KG1 (cell line): ENCODE data around the gene GARIN5B.
"Not testable (repeated sequence)": the region's sequence is repeated elsewhere in the genome, so short reads cannot be mapped to it uniquely, and the experiment has no call there.

Source experiments
- DNase-seq: peaks from one replicate; lab custom pipeline; 2025; lab: John Stamatoyannopoulos, UW

The GARIN5B gene

DNA sequence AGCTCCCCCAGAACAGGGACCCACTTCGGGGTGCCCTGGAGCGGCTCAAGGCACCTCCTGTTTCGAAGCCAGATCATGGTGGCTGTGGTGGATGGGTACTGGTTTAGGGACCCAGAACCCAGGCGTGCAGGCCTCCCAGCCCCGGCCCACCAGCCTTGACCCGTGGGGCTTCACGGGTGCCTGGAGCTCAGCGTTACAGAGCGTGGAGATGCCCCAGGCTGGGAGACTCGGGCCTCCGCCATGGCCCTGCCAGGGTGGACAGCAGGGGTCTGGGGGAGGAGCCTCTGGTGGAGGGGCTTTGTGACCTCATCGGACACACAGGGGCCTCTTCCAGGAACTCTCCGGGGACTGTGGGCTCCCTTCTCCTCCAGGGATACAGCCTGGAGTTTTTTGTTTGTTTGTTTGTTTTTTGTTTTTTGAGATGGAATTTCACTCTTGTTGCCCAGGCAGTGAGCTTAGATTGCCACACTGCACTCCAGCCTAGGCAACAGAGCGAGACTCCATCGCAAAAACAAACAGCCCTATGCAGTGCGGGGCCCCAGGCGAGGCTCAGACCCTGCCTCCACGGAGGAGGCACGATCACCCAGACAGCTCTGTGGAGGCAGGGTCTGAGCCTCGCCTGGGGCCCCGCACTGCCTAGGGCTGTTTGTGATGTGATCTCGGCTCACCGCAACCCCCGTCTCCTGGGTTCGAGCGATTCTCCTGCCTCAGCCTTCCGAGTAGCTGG lies at the start of gene GARIN5B:
Gene GARIN5B (minus strand): TSS at position 271 of the 727 bp plus-strand sequence. CDS start 194 bp downstream, at position 77.
- no peak for DNase-seq

DNA sequence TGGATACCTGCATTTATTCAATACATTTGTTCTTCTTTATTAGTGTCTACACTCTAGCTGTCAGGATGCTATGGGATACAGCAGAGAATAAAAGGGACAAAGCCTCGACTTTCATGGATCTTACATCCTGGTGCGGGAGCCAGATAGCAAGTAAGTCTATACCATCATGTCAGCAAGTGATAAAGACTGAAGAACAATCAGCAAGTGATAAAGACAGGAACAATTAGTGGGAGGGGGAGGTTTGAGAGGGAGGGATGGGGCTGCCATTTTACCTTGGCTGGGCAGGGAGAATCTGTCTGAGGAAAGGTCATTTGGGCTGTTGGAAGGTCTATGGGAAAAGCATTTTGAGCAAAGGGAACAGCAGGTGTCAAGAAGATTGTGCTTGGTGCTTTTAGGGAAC lies 47.1 kb upstream of the GARIN5B start:
- no peak for DNase-seq

DNA sequence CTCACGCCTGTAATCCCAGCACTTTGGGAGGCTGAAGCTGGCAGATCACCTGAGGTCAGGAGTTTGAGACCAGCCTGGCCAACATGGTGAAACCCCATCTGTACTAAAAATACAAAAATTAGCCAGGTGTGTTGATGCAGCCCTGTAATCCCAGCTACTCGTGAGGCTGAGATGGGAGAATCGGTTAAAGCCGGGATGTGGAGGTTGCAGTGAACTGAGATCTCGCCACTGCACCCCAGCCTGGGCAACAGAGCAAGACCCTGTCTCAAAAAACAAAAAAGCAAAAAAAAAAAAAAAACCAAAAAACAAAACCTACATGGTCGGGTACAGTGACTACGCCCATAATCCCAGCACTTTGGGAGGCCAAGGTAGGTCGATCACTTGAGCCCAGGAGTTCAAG lies 46.1 kb upstream of the GARIN5B start:
- not testable (repeated sequence) for DNase-seq

DNA sequence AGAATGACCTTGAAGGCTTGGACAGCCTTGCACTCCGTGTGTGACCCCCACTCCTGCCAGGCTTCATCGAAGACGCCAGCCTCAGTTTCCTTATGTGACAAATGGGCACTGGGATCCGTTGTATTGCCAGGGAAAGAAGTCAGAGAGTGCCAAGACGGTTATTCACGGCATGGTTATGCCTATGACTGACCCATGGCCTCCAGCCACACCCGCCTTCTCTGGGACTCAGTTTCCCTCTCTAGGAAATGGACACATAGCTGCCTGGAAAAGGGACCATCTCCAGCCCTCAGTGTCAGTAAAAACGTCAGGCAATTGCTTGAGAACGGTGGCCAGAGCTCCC lies 45.4 kb upstream of the GARIN5B start:
- DNase-seq: no peak

- DNase-seq: peak; percentile 100
These were observed 44.9 kb upstream of the GARIN5B start for GRCh38 chr19:55407800-55408532.

GRCh38 chr19:55407550-55407799 lies 44.4 kb upstream of the GARIN5B start, which contains the start of gene UBE2S:
Gene UBE2S, minus strand, starts transcription at chr19:55407788. Its CDS starts 199 bp downstream, at chr19:55407589.
- not testable (repeated sequence) for DNase-seq

DNA sequence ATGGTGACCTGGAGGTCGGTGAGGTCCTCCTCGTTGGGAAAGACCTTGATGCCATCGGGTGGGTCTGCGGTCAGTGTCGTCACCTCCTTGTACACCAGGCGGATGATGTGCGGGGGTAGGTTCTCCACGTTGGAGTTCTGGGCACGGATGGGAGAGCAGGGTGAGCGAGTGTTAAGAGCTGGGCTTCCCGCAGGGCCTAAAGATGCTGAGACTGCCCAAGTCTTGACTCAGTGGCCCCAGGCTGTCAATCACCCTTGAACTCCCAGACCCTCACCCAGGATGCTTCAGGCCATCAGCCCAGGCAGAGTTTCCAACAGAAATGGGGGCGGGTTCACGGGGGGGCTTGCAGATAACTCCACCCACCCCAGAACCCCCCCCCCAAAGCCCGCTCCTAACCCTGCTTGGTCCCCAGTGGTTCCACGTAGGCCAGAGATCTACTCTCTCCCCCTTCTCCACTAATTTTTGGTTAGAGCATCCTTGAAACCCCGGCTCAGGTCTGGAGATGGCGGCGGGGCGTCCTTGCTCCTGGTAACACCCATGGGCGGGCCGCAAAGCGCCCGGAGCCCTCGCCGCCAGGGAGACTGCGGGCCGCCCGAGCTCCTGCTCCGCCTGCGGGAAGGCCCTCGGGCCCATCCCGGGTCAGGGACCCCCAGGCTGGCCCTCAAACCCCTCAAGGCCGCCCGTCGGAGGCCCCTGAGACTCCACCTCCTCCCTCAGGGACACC lies 43.9 kb upstream of the GARIN5B start:
- DNase-seq: no peak

DNA sequence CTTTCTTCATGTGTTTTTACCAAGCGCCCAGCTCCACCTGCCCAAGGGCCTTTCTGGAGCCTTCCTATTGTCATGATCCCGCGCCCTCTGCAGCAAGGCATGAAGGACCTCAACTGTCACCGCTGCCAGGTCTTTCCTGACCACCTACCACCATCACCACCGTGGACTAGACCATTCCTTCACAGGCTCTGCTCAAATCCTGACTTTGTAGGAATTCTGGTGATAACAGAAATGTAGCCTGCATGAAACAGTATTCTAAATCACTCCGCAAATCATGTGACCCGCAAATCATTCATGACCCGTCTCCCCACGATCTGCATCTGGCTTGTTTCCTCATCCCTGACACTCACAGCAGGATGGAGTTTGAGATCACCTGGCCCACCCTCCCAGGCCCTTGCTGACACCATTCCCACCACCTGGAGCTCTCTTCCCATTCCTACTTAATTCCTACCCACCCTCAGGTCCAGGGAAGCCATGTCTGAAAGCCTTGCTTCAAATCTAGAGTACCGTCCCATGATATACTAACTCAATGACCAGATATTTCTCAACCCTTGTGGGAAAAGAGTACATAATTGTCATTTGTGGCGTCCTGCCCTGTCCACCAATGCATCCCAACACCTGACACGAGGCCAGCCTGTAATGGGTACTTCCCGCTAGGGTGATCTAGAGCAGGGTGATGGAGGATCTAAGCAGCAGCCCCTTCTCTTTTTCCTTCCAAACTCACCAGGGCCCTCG lies 43.2 kb upstream of the GARIN5B start:
- no peak for DNase-seq

DNA sequence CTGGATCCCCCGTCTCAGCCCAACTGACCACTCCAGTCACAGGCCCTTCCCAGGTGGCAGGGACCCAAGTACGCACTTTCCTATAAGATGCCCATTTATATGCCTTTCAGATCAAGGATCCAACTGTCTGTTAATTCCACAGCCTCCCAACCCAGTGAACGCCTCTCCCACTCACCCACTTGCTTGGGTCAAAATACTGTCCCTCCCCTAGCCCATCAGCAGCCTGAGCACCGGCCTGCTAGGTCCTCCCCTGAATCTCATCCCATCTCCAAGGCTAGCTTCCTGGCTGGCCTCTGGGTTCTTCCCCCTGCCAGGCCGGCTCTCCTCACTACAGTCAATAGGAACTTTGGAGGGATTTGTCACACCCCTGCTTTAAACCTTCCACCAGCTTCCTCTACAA lies 42.6 kb upstream of the GARIN5B start:
- no peak for DNase-seq

DNA sequence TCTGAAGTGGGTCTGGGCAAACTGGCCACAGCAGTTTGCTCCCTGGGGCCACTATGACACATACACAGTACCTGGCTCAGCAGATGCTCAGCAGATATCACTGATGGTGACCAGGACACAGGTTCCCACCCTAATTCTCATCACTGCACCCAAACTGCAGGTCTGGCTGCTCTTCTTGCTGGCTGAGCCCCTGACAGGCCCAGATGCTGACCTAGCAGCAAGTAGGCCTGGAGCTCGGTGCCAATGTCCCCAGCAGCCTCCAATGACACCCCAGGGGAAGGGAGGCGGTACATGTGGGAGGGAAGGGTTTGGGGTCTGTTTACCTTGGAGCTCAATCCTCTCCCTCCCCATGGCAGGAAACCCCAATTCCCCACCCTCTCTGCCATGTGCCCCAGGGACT lies 39.4 kb upstream of the GARIN5B start:
- no peak for DNase-seq

GRCh38 chr19:55401390-55401789 lies 38.3 kb upstream of the GARIN5B start:
- DNase-seq: not testable (repeated sequence)

DNA sequence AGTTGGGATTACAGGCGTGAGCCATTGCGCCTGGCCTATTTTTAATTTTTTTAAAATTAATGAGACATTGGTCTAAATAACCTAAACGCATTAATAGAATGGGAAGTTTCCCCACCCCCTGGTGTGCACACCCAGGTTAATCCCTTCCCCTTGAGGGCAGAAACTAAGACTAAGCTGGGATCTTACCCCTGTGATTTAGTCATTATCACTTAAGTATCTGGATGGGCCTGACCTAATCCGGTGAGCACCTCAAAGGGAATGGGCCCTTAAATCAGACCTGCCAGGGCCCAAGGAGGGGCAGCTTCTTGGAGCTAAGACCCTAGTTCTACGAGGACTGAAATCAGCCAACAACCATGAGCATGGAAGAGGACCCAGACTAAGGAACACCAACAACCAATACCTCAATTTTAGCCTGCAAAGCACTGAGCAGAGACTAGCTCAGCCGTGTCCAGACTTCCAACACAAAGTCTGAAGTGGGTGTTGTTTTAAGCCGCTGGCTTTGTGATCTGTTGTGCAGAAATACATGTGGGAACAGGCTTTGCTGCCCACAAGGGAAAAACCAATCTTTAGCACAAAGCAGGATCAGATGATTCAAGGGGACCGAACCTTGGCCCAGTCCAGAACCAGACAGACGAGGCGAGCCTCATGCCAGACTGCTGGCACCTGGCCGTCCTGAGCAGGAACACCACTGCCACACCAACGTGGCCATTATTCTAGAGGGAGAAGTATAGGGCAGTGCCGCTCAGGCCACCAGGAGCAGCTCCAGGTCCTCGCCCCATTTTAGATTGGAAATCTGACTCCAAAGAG lies 37.4 kb upstream of the GARIN5B start:
- no peak for DNase-seq

DNA sequence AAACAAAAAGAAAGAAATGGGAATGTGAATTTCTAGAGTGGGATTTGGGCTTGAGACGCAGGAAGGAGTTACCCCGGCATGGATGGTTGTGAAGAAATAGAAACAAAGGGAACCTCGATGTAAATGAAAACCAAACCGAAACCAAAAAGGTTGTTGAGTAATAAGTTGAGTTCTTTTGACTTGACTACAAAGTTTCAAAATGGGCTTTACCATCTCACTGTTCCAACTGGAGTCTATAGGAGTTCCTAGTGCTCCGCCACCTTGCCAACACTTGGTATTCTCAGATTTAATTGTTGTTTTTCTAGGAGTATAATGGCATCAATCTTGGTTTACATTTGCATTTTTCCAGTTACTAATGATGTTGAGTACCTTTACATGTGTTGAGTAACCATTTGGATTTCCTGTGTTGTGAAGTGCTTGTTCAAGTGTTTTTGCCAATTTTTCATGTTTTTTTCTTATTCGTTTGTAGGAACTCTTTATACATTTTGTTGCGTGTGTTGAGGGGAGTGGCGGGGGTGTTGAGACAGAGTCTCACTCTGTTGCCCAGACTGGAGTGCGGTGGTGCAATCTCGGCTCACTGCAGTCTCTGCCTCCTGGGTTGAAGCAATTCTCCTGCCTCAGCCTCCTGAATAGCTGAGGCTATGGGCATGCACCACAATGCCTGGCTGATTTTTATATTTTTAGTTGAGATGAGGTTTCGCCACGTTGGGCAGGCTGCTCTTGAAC lies 35.3 kb upstream of the GARIN5B start:
- DNase-seq: no peak

GRCh38 chr19:55392820-55393761 lies 30.0 kb upstream of the GARIN5B start:
- DNase-seq: no peak

DNA sequence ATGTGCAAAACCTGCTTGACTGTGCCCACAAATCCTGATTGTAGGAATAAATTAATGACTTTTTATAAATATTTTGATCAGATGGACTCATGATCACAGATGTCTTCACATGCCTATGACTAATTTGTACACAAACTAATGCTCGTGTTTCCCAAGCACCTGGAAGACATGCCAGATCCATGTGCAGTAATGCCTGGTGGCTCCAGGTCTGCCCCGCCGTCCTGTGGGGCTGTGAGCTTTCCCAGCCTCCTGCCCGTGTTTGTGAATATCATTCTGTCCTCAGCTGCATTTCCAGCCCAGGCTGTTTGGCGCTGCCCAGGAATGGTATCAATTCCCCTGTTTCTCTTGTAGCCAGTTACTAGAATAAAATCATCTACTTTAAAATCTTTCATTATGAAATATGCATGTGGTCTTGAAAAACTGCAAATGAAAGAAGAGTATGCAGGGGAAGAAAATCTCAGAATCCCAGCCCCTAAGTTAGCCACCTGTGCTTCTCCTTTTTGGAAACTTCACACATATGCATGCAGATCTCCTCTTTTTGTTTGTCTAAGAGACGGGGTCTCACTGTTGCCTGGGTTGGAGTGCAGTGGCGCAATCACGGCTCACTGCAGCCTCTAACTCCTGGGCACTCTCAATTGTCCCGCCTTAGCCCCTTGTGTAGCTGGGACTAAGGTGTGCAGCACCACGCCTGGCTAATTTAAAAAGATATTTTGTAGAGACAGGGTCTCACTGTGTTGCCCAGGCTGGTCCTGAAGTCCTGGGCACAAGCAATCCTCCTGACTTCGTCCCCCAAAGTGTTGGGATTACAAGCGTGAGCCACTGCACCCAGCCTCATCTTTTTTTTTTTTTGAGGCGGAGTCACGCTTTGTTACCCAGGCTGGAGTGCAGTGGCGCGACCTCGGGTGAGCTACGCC lies 28.9 kb upstream of the GARIN5B start:
- DNase-seq: no peak

GRCh38 chr19:55391191-55391670 lies 28.2 kb upstream of the GARIN5B start:
- no peak for DNase-seq

- DNase-seq: no peak
These were observed 27.4 kb upstream of the GARIN5B start for GRCh38 chr19:55390461-55390880.
